Breast epithelium (tissue), 4 donors: Measurements from ENCODE around the gene CDH13. TPM values are rescaled to one million over a fixed set of nuclear protein-coding genes. Genes with fewer than 3 reads are reported as not detected.

Source experiments
- DNase-seq, 2 donors: peaks; one replicate each; pipeline ENCODE4 v3.0.0-alpha.2; 2019; ENCODE audit warnings: low spot score in 2 of 2
- H3K27ac ChIP-seq, 2 donors: fragments of 200-600 bp; sonication (generic) in 1 of 2; one replicate each; pipeline ENCODE4 v1.5.1; 2016 to 2019; ENCODE audit warnings: mild to moderate bottlenecking in 1 of 2
- H3K27me3 ChIP-seq, 2 donors: fragments of 200-600 bp; sonication (generic) in 1 of 2; one replicate each; pipeline versions ENCODE4 v1.5.1 to v1.6.0; 2017 to 2019; ENCODE audit warnings: control low read depth in 1 of 2, mild to moderate bottlenecking in 1 of 2
- H3K36me3 ChIP-seq: fragments of 200-600 bp; one replicate; pipeline ENCODE4 v1.5.1; 2019
- H3K4me1 ChIP-seq, 2 donors: fragments of 200-600 bp; sonication (generic); one replicate each; pipeline ENCODE4 v1.5.1; 2016 to 2019; ENCODE audit warnings: control low read depth in 1 of 2
- H3K4me3 ChIP-seq, 3 donors: fragments of 200-600 bp; sonication (generic); 1 replicate in 2 of 3; 2 replicates in 1 of 3; pipeline ENCODE4 v1.5.1; 2016 to 2019; ENCODE audit warnings: mild to moderate bottlenecking in 3 of 3, moderate library complexity in 2 of 3
- H3K9me3 ChIP-seq, 2 donors: fragments of 200-600 bp; sonication (generic) in 1 of 2; one replicate each; pipeline ENCODE4 v1.5.1; 2016 to 2019; ENCODE audit warnings: control low read depth in 1 of 2
- CTCF ChIP-seq, 3 donors: fragments of 450-650 bp; IDR thresholded peaks; one replicate each; pipeline ENCODE4 v1.5.1; 2016 to 2017; ENCODE audit warnings: antibody characterized with exemption in 3 of 3, mild to moderate bottlenecking in 3 of 3, moderate library complexity in 3 of 3
- POLR2A ChIP-seq: fragments of 450-650 bp; IDR thresholded peaks from one replicate; pipeline ENCODE4 v1.6.1; 2016; ENCODE audit warnings: antibody characterized with exemption, mild to moderate bottlenecking, moderate library complexity
- POLR2AphosphoS5 ChIP-seq, 3 donors: sonication (generic); formaldehyde crosslinking; IDR thresholded peaks; one replicate each; pipeline ENCODE4 v1.6.1; 2017; ENCODE audit warnings: antibody characterized with exemption in 3 of 3
- intact Hi-C: fragments of 100-400 bp; cut with DNase I; formaldehyde crosslinking; loops from one replicate; pipeline ENCODE4 v1.15.1; 2023; ENCODE audit warnings: low total_unique reads
- total RNA-seq, 3 donors: library from RNA; depleted of rRNA; stranded (reverse); fragments of >200 nt; gene quantifications; one replicate each; pipeline ENCODE4 v1.1.0, GENCODE V29; 2016

The CDH13 gene
- total RNA-seq, 3 donors from 2014 or later: 6.0 to 13.1 (median 11.5) TPM

DNA sequence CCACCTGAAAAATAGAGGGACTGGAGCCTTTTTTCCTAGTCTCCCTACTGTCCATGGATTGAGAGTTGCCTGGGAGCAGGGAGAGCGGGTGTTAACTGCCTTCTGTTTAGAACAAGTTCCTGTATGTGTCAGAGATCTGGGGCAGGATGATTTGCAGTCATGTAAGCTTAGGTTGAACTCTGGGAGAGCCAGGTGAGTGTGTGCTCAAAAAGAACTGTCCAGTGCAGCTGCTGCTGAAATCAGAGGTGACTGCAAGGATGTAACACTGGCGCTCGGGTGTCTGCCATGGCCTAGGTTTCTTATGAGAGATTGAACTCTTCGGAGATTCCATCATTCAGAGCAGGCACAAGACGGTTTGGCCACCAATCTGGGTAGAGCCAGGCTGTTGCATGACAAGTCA is 432.5 kb downstream of the CDH13 start:
- no peak for TF ChIP-seq CTCF (IDR thresholded peaks at IDR 0.05)
- no peak for TF ChIP-seq POLR2AphosphoS5 (IDR thresholded peaks at IDR 0.05)
- TF ChIP-seq POLR2A: no peak

DNA sequence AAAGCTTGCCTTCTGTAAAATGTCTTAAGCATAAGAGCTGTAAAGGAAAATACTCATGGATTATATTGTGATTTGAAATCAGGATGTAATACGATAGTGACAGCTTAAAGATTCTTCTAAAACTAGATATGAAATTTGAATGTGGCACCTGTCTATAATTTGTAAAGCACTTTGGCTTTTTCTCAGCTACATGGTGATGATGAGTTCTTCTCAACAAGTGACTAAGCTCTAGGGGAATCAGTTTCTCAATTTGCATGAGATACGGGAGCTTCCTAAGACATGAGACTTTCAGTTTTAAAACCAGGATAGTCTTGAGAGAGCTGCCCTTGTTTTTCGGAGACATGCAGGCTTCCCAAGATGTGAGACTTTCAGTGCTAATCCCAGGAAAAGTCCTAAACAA is 439.2 kb downstream of the CDH13 start:
- Histone ChIP-seq H3K4me3 (no peak overlapping the region), H3K9me3 (no peaks in the 10 kb centered on the region), H3K27ac (no peak overlapping the region), H3K36me3 (no peaks in the 10 kb centered on the region), H3K4me1 (no peaks in the 10 kb centered on the region), H3K27me3 (no peaks in the 10 kb centered on the region)
- TF ChIP-seq POLR2A: no peak
- TF ChIP-seq POLR2AphosphoS5 (IDR thresholded peaks at IDR 0.05): no peak
- no peak for TF ChIP-seq CTCF (IDR thresholded peaks at IDR 0.05)
- DNase-seq: no peak
- intact Hi-C loops: no loop called here

More for the DNA sequence above, 432.5 kb downstream of the CDH13 start:
- Histone ChIP-seq H3K4me1 (no peaks in the 10 kb centered on the region), H3K4me3 (no peak overlapping the region), H3K27ac (no peak overlapping the region), H3K36me3 (no peaks in the 10 kb centered on the region), H3K27me3 (no peaks in the 10 kb centered on the region), H3K9me3 (no peaks in the 10 kb centered on the region)
- no peak for DNase-seq
- intact Hi-C loops: no loop called here

DNA sequence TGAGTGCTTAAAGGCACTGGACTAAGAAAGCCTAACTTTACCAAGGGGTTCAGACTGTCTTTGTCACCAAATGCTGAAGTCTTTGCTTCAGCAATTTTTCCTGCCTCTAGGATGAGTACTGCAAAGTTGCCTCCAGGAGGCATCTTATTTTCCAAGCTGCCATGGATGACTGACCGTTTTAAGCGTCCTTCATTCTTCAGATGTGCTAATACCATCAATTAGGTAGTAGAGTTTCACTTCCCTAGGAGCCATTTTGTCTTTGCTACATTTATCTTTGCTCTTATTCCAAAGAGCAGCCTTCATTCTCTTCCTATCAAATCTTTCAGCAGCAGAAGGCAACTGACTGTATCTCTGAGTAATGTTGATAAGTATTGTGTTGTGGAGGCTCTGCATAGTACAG is 440.1 kb downstream of the CDH13 start:
- Histone ChIP-seq H3K27me3 (no peaks in the 10 kb centered on the region), H3K27ac (no peak overlapping the region), H3K9me3 (no peaks in the 10 kb centered on the region), H3K36me3 (no peaks in the 10 kb centered on the region), H3K4me3 (no peak overlapping the region), H3K4me1 (no peaks in the 10 kb centered on the region)
- TF ChIP-seq CTCF (IDR thresholded peaks at IDR 0.05): no peak
- TF ChIP-seq POLR2A: no peak
- TF ChIP-seq POLR2AphosphoS5 (IDR thresholded peaks at IDR 0.05): no peak
- intact Hi-C loops: no loop called here
- no peak for DNase-seq

DNA sequence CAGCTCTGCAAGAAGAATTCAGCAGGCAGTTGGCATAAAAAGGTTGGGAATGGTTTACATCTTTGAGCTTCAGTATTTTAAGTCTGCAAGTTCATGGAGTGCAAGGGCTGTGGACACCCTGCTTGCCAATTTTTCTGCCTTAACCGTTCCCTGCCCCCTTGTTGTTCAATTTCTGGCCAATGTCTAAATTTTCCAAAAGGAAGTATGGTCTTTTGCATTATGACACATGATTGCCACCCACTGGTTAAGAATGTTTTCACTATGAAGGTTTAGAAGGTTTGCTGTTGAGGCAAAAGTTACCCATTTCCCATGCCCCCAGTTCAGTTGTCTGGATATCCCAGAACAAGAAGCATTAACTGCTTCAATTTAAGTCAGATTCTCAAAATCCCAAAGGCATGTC is 441.9 kb downstream of the CDH13 start:
- intact Hi-C loops: no loop called here

More for the DNA sequence above, 441.9 kb downstream of the CDH13 start:
- Histone ChIP-seq H3K27me3 (no peaks in the 10 kb centered on the region), H3K4me3 (no peak overlapping the region), H3K4me1 (no peaks in the 10 kb centered on the region), H3K9me3 (no peaks in the 10 kb centered on the region), H3K36me3 (no peaks in the 10 kb centered on the region), H3K27ac (no peak overlapping the region)
- DNase-seq: no peak
- TF ChIP-seq CTCF (IDR thresholded peaks at IDR 0.05) (no peak), POLR2A (no peak), POLR2AphosphoS5 (IDR thresholded peaks at IDR 0.05) (no peak)
